H4 (cell line): Measurements from ENCODE around the gene HDAC5. TPM values are rescaled to one million over a fixed set of nuclear protein-coding genes. Genes with fewer than 3 reads are reported as not detected.

Experiments
- DNase-seq: peaks from one replicate; pipeline ENCODE4 v3.0.0-alpha.2; 2015; ENCODE audit warnings: low spot score
- total RNA-seq: library from RNA; depleted of rRNA; stranded (reverse); fragments of >200 nt; shearing (Covaris generic); gene quantifications from 2 replicates; pipeline ENCODE4 v1.2.3, GENCODE V29; 2014

HDAC5 gene
- total RNA-seq, 1 experiment from 2014 or later: 13.7 TPM

DNA sequence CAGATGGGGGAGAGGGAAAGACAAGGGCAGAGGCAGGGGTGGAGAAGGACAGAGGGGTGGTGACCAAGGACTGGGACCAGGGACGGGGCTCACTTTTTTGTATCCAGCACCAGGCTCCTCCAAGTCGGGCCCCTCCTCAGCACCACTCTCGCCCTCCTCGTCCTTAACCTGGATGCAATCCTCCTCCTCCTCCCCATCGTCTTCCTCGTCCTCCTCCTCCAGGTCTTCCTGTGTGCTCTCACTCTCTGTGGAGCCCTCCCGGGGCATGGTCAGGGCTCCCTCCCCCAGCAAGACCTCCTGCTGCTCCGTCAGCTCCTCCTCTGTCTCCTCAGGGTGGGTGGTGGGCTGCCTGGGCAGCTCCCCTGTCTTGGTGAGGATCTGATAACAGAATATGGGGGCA is 36.1 kb downstream of the HDAC5 start:
- DNase-seq: no peak

DNA sequence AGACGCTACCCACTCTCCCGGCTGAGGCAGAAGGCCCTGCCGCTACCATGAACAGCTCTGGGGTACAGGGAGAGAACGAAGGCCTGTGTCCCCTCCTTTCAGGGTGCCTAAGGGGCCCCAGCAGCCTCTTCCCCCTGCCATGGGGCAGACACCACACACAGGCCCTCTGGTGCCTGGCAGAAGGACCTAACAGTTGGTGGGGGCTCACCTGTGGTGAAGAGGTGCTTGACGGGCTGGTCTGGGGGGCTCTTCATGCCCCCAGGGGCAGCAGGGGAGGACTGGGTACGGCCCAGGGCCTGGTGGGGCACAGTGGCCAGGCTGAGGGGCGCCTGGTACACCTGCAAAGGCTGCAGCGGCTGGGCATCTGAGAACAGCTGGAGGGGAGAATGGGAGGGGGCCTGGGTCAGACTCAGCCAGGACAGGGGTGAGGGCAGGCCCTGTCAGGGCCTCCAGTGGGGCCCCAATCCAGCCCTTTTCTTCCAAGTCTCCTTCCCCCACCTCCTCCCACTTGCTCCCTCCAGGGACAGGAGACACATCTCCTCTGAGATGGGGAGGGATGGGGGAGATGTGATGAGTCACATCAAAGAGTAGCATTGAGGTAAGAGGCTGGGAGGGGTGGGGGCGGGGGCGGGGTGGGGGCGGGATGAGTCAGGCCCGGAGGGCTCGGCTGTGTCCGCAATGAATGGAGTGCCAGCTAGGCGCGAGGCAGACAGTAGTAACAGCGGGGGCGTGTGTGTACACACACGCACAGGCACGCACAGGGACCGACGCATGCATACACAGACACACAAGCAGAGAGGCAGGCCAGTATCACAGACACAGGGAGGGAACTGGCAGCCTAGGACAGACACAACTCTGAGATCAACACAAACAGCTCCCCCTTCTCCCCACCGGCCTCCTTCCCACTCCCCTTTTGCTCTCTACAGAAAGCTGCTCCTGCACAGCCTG is 36.8 kb downstream of the HDAC5 start:
- peak; percentile 85 for DNase-seq

DNA sequence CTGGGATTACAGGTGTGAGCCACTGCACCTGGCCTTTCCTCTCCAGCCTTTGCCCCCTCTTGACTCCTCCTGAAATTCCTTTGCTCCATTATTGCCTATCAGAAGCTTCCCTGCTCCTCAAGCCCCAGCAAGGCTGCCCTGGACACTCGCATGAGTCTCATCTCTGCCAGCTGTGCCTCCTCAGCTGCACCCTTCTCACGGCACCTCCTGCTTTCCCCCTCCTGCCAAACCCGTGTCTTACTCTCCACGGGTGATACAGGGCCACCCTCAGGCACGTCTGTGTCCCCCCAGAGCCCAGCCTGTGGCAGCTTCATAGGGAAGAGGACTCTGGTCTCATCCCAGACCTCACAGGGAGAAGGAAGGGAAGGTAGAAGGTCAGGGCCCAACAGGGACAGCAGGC is 37.5 kb downstream of the HDAC5 start:
- no peak for DNase-seq

DNA sequence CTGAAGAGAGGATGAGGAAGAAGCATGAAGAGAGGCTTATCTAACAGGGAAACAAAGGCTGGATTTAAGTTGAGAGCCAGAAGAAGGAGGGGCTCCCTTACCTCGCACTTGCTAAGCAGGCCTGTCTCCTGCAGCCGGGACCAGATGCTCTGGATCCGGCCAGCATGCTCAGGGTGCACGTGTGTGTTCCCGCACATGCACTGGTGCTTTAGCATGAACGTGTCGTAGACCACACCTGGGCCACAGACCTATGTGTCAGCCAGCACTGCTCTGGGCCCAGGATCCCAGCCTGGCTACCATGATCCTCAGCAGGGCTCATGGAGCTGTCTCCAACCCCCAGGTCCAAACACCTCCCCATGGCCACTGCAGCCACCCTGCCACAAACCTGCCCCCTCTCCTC is 38.5 kb downstream of the HDAC5 start:
- no peak for DNase-seq

DNA sequence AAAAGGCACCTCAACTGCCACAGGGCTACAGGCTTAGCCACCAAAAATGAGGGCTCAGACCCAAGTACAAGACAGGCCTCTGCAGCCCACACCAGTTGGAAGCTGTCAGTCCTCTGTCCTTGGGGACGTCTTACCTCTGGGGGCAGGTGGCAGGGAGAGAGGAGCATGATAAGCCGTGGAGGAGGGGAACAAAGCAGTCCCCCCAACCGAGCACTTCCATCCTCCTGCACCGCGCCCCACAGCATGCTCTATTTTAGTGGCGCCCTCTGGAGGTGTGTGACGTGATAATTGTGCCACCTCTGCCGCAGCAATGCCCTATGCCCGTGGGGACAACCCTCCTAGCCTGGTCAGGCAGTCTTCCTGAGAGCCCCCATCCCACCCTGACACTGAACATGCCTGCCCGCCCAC is 39.3 kb downstream of the HDAC5 start:
- DNase-seq: no peak

DNA sequence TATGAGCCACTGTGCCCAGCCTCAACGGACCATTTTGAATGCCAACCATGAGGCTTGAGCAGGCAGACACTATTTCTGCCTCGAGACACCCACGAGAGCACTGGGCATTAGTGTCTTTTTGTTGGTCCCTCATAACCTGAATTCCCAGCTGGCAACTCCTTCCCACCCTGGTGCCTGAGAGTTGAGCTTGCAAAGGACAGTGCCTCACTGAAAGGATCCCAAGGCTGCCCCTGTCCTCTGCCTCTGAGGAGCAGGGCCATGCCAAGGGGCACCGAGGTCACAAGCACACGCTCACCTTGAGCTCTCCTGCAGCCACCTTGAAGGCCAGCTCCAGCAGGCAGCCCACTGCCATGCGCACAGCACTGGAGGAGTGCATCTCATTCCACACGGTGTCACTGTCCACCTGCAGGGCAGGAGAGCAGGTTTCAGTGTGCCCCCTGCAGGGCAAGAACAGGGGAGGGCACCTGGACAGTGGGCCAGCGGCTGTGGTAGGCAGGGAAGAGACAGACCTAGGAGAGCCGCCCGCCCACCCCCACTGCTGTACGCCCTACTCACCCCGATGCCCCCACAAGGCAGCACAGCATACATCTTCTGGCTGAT is 40.1 kb downstream of the HDAC5 start:
- DNase-seq: no peak

DNA sequence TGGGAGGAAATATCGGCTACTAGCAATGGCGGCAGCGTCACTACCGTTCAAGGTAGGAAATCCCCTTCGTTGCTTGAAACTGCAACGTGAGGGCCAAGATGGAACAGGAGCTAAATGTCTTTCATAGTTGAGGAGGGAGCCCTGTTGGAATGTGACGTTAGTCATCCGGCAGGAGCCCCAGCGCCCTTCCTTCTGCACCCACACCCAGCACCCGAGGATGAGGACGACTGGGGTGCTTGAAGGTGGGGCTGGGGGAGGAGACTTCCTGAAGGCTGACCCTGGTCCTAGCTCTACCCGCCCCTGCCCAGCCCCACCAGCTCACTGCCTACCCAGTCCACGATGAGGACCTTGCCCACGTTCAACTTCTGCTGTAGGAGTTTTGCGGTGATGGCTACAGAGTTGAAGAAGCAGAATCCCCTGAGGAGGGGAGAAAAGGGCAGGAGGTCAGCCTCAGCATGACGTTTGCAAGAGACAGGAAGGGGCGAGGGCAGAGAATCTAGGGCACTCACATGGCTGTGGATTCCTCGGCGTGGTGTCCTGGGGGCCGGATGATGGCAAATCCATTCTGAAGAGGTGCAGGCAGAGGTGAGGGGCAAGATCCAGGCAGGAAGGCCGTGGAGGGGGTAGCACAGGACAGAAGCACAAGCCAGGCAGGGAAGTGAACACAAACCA is 41.0 kb downstream of the HDAC5 start:
- no peak for DNase-seq

DNA sequence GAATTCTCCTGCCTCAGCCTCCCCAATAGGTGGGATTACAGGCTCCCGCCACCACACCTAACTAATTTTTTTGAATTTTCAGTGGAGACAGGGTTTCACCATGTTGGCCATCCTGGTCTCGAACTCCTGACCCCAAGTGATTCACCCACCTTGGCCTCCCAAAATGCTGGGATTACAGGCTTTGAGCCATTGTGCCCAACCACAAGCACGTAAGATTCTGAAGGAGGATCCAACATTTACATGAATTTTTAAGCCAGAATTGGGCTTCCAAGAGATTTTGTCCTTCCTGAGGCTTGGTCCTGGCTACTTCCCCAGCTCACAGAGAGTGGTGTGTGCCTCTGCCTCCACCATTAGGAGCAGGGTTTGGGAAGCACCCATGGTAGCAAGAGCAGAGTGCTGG is 41.8 kb downstream of the HDAC5 start:
- DNase-seq: no peak

DNA sequence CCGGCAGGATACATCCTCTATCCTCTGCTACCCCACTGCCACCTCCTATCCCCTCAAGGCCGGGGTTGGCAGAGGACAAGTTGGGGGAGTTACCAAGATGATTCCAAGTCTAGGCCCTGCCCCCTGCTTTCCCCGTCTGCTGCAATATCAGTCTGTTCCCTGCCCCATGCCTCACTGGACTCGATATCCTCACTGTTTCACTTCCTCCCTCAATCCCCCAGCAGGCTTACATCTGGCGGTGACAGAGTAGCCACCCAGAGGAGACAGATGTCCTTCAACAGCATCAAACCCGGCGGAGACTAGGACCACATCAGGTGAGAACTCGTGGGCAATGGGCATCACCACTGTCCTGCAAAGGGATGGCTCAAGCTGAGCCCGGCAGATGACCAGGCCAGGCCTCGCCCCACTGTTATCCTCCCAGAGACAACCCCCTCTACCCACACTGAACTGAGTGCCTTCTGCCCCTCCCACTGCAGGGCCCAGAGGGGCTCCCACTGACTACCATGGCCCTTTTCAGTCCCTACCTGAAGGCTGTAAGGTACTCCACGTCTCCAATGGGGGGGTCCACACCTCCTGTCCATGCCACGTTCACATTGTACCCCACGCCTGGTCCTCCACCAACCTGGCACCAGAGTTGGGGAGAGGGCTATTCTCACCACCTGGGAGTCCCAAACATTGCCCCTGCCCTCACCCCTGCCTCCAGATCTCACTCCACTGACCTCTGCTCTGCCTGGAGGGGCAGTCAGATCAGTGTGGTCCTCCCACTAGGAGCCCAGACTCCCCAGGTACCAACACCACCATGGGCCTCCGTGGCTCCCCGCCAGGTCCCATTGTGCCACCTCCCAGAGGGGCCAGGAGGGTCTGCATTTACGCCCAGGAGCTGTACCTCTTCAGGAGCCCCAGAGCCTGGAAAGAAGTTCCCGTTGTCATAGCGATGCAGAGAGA is 43.3 kb downstream of the HDAC5 start:
- DNase-seq: no peak

DNA sequence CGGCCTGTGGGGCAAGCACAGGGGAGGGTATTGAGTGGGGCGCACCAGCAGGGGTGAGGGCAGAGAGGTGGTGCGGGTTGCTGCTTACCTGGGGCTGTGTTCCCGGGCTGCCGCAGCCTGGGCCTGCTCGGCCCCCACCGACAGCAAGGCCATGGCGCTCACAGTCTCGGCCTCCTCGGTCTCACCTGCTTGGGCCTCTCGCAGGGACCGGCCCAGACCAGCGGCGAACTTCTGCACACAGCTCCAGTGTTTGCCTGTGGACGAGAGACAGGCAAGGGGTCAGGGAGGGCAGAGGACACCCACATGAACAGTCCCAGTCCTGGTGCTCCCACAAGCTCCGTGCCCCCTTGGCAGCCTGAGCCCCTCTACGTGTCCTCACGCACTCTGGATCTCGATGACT is 45.0 kb downstream of the HDAC5 start:
- no peak for DNase-seq

DNA sequence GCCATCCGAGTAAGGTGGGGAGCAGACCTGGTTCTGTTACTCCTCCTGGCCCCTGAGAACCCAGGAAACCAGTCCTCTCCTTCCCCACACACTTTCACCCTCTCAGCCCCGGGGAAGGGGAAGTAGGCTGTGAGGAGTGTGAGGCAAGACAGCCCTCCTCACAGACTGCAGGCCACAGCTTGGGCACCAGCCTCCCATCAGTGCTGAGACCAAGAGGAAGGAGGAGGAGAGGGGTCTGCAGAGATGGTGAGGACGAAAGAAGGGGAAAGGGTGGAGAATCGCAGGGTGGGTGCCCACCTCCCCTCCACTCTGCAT is 45.9 kb downstream of the HDAC5 start:
- no peak for DNase-seq

DNA sequence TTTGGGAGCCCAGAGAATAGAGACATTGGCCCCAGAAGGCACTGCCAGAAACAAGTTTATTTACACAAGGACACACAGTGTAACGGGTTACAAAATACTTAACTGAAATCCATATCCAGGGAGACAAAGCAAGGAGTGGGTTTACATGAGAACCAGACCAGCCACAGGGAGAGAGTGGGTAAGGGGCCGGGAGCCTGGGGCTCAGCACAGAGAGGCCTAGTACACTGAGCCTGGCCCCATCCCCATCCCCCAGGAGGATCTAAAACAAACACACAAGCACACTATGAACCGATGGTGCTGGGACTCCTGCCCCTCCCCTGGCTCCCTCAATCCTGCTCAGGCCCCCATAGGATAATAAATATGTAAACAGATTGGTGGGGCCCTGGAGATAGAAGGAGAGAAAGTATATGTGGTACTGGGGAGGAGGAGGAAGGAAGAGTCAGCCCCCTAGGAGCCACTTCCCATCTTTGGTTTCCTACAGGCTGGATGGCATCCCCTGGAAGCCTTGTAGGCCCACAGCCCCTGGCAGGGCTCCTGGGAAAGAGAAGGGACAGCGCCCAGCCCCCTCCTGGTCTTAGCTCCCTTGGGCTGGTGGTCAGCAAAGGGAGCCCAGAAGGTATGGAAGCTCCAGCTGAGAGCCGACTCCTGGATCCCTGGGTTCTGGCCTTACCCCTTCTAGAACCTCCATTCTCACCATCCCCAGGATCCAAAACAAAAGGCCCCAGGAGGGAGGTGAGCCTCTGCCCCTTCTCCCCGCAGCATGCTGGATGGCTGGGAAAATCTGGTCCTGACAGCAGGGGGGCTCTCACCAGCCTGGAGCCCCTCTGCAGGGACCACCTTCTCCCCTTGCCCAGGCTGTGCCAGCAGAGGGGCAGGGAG is 46.5 kb downstream of the HDAC5 start:
- no peak for DNase-seq

DNA sequence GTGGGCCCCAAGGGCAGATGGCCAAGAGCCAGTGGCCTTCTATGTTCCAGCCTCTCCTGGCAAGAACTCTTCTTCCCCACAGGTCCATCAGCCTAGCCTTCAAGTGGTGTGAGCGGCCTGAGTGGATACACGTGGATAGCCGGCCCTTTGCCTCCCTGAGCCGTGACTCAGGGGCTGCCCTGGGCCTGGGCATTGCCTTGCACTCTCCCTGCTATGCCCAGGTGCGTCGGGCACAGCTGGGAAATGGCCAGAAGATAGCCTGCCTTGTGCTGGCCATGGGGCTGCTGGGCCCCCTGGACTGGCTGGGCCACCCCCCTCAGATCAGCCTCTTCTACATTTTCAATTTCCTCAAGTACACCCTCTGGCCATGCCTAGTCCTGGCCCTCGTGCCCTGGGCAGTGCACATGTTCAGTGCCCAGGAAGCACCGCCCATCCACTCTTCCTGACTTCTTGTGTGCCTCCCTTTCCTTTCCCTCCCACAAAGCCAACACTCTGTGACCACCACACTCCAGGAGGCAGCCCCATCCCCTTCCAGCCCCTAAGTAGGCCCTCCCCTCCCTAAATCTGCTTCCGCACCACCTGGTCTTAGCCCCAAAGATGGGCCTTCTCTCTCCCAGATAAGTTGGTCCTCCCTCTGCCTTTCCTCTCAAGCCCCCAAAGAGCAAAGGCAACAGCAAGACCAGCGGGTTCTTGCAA is 47.7 kb downstream of the HDAC5 start:
- DNase-seq: no peak

DNA sequence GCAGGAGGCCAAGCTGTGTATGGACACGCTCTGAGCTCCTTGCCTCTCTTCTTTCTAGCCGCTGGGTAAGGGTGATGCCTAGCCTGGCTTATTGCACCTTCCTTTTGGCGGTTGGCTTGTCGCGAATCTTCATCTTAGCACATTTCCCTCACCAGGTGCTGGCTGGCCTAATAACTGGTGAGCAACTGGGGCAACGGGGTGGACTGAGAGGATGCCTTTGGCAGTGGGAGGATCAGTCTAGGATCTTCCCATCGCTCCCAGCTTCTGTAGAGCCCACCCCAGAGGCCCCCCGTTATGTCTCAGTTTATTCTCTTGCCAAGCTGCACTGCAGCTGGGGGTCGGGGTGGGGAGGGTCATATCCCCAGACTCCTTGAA is 48.5 kb downstream of the HDAC5 start:
- no peak for DNase-seq

DNA sequence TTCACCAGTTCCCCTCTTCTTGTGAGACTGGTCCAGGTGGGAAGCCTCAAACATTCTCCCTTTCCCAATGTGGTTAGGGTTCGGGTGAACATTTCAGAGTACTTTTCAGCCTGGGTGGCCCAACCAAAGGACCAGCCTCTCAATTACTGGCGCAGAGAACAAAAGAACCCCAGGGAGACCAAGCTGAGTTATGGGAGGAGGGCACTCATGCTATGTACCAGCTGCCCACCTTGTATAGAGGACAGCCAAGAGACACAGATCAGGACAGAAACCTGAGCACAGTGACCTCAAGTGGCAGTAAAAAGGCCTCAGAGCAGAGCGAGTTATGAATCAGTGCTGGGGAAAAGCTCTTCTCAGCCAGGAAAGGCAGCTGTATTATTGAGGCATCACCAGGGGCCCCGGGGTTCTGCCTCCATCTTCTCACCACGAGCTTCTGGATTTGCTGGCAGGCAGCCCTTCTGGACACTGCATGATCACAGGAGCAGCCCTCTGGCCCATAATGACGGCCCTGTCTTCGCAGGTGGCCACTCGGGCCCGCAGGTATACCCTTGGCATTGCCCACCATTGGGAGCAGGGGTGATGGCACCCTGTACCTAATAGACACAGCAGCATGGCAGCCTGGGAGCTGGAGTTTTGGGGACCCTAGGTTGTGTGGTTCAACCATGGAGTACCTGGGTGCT is 49.1 kb downstream of the HDAC5 start:
- DNase-seq: no peak

DNA sequence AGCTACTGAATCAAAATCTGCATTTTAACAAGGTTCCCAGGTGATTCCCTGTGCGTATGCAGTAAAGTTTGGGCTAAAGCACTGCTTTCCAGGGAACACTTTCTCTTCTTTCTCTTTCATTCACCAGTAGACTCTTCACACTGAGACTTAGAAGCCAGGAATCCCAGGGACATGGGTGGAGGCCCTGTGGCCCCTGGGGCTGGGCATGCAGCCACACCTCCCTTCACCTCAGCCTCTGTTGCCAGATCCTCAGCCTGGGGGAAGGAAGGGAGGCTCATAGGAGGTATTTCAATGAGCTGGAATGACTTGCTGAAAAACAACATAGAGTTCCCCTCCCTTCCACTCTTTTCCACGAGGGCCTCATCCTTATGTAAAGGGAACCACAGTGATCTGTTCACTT is 51.7 kb downstream of the HDAC5 start:
- DNase-seq: no peak

DNA sequence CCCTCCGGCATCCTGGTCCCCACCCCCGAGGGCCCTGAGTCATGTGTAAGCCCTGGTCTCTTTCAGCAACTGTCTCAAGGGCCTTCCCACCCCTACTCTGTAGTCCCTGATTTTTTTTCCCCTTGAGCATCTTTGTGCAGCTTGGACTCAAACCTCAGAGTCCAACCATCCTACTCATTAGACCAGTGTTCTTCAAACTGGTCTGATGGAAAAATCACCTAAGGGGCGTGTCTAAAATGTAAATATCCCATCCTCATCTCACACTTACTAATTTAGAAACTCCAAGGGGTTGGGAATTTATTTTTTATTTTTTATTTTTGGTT is 52.3 kb downstream of the HDAC5 start:
- no peak for DNase-seq

DNA sequence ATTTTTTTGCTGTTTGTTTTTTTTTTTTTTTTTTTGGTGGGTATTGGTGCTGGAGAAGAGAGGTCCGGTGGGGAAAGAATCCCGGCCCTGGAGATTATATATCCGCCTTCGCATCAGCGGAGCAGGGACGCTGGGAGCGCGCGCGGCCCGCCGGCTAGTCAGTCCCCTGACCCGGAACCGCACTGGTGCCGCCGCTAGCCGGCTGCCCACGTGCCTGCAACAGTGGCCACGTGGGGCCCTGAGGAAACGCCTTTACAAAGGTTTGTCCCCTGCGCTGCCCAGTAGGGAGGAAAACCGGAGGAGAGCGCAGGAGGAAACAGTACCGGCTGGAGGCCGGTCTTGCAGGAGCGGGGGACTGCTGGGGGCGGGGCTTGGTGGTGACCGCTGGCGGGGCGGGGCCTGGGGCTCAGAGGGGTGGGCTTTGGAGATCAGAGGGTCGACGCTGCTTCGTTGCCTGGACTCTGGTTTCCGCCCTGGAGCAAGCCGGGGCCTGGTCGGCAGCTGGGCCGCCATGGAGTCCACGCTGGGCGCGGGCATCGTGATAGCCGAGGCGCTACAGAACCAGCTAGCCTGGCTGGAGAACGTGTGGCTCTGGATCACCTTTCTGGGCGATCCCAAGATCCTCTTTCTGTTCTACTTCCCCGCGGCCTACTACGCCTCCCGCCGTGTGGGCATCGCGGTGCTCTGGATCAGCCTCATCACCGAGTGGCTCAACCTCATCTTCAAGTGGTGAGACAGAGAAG is 52.8 kb downstream of the HDAC5 start, which contains the start of gene G6PC3:
TSS of gene G6PC3 (plus strand) at position 281 of the 743 bp plus-strand sequence. CDS start at position 512, 231 bp downstream.
- peak; percentile 98 for DNase-seq

DNA sequence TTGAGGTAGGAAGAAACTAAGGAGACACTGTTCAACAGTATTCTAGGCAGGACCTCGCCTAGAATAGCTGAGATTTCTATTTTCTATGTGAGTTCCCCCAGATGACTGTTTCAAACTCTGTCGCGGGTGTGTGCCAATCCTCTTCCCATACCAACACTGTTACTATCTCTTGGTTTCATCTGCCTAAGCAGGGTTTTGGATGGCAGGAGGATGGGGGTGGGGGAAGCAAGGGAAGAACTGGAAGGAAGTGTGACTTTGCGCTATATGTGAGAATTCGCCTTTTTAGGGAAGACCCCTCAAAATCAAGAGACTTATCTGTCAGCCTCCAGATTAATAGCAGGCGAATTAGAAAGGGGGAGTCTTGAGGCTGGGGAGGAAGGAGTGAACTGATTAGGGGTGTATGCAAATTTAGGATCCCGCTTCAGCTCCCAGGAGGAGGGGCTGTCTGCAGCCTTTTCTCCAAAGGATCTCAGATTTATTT is 53.4 kb downstream of the HDAC5 start:
- no peak for DNase-seq
